SKM-1 treated with dmso at 0.1 percent for 144 hours (cell line): ENCODE results near the gene SLC39A11.

ENCODE experiments used
- DNase-seq: peaks from one replicate; lab custom pipeline; 2025; ENCODE audit not compliant: unreplicated experiment; lab: John Stamatoyannopoulos, UW

Gene SLC39A11

GRCh38 chr17:73045724-73046123, 46.8 kb downstream of the SLC39A11 start:
- no peak for DNase-seq

- no peak for DNase-seq
Measured at GRCh38 chr17:73043686-73044581, 48.6 kb downstream of the SLC39A11 start.

- no peak for DNase-seq
Measured at GRCh38 chr17:73042809-73043685, 49.4 kb downstream of the SLC39A11 start.

GRCh38 chr17:73042225-73042624, 50.3 kb downstream of the SLC39A11 start:
- DNase-seq = no peak

GRCh38 chr17:73039282-73039681, 53.2 kb downstream of the SLC39A11 start:
- DNase-seq = no peak

GRCh38 chr17:73031472-73031871, 61.0 kb downstream of the SLC39A11 start:
- no peak for DNase-seq

- no peak for DNase-seq
Measured at GRCh38 chr17:73030995-73031394, 61.5 kb downstream of the SLC39A11 start.

- no peak for DNase-seq
Measured at GRCh38 chr17:73030501-73030921, 62.0 kb downstream of the SLC39A11 start.

- DNase-seq = no peak
Measured at GRCh38 chr17:73029991-73030390, 62.5 kb downstream of the SLC39A11 start.

- no peak for DNase-seq
Measured at GRCh38 chr17:73029021-73029420, 63.5 kb downstream of the SLC39A11 start.

GRCh38 chr17:73028299-73028755, 64.2 kb downstream of the SLC39A11 start:
- no peak for DNase-seq

- DNase-seq = no peak
Measured at GRCh38 chr17:73027130-73027741, 65.3 kb downstream of the SLC39A11 start.

GRCh38 chr17:73025041-73025560, 67.4 kb downstream of the SLC39A11 start:
- DNase-seq = no peak

GRCh38 chr17:73023759-73024158, 68.7 kb downstream of the SLC39A11 start:
- DNase-seq = no peak

GRCh38 chr17:73022694-73023093, 69.8 kb downstream of the SLC39A11 start:
- DNase-seq = no peak

GRCh38 chr17:73021771-73022170, 70.7 kb downstream of the SLC39A11 start:
- no peak for DNase-seq

- no peak for DNase-seq
Measured at GRCh38 chr17:73020110-73020509, 72.4 kb downstream of the SLC39A11 start.

GRCh38 chr17:73018599-73018998, 73.9 kb downstream of the SLC39A11 start:
- DNase-seq = no peak

- DNase-seq = no peak
Measured at GRCh38 chr17:73017658-73018057, 74.8 kb downstream of the SLC39A11 start.

- DNase-seq = no peak
Measured at GRCh38 chr17:73015722-73016276, 76.7 kb downstream of the SLC39A11 start.
